SK-N-SH (cell line): ENCODE measurements around the gene PROK2. TPM values are rescaled to one million over a fixed set of nuclear protein-coding genes. Genes with fewer than 3 reads are reported as not detected.

Experiments used
- CTCF ChIA-PET: fragments of 300-600, 350-600 bp; formaldehyde crosslinking; extraction: SDS; loops from one replicate; lab custom pipeline; 2021; lab: Yijun Ruan, JAX
- POLR2A ChIA-PET: fragments of 350-600 bp; sonication (Branson Sonifier 250); formaldehyde crosslinking; extraction: SDS; loops from one replicate; lab custom pipeline; 2020; ENCODE audit warnings: antibody characterized with exemption, inconsistent platforms; lab: Yijun Ruan, JAX
- DNase-seq: peaks from one replicate; pipeline ENCODE4 v3.0.0; 2012
- H2AFZ ChIP-seq: fragments of 200-600 bp; sonication (generic); 2 replicates; pipeline ENCODE4 v1.8.1; 2016; ENCODE audit warnings: antibody characterized with exemption, mild to moderate bottlenecking, low read depth
- H3F3A ChIP-seq: fragments of 200-600 bp; sonication (generic); replicated peaks from 2 replicates; pipeline ENCODE3; 2016; ENCODE audit warnings: antibody characterized with exemption, mild to moderate bottlenecking; ENCODE audit not compliant: insufficient read depth
- H3K27ac ChIP-seq, 2 experiments: fragments of 200-500 bp in 1 of 2; fragments of 200-600 bp in 1 of 2; sonication (Bioruptor generic) in 1 of 2; sonication (generic), shearing (Covaris generic) in 1 of 2; 2 replicates each; pipeline versions ENCODE4 v1.5.1 to v1.6.1; 2014 to 2016; ENCODE audit warnings: low read depth in 2 of 2, inconsistent platforms in 1 of 2, low read length in 1 of 2, mild to moderate bottlenecking in 1 of 2, mixed read lengths in 1 of 2
- H3K27me3 ChIP-seq: fragments of 200-600 bp; sonication (generic), shearing (Covaris generic); 2 replicates; pipeline ENCODE4 v1.6.1; 2016; ENCODE audit warnings: mixed run types; ENCODE audit not compliant: insufficient read depth
- H3K36me3 ChIP-seq, 2 experiments: fragments of 200-500 bp in 1 of 2; fragments of 200-600 bp in 1 of 2; sonication (Bioruptor generic) in 1 of 2; sonication (generic) in 1 of 2; replicated peaks in 1 of 2; 2 replicates each; pipeline versions ENCODE3 to v1.5.1; 2014 to 2016; ENCODE audit warnings: low read length in 1 of 2, mild to moderate bottlenecking in 1 of 2; ENCODE audit not compliant: insufficient read depth in 2 of 2, control insufficient read depth in 1 of 2
- H3K4me1 ChIP-seq, 2 experiments: fragments of 200-500 bp in 1 of 2; fragments of 200-600 bp in 1 of 2; sonication (Bioruptor generic) in 1 of 2; sonication (generic), shearing (Covaris generic) in 1 of 2; 2 replicates each; pipeline versions ENCODE4 v1.5.1 to v1.6.1; 2014 to 2016; ENCODE audit warnings: low read depth in 1 of 2, low read length in 1 of 2, mixed run types in 1 of 2; ENCODE audit not compliant: insufficient read depth in 2 of 2, control insufficient read depth in 1 of 2
- H3K4me2 ChIP-seq: fragments of 200-600 bp; sonication (generic), shearing (Covaris generic); 2 replicates; pipeline ENCODE4 v1.6.1; 2017; ENCODE audit warnings: mixed run types
- H3K4me3 ChIP-seq, 2 experiments: fragments of 200-500 bp in 1 of 2; fragments of 200-600 bp in 1 of 2; sonication (Bioruptor generic) in 1 of 2; sonication (generic), shearing (Covaris generic) in 1 of 2; 2 replicates each; pipeline versions ENCODE4 v1.5.1 to v1.8.1; 2014 to 2016; ENCODE audit warnings: low read depth in 2 of 2, inconsistent platforms in 1 of 2, low read length in 1 of 2, mild to moderate bottlenecking in 1 of 2, mixed read lengths in 1 of 2, moderate library complexity in 1 of 2
- H3K79me2 ChIP-seq: fragments of 200-600 bp; sonication (generic); 2 replicates; pipeline ENCODE4 v1.8.1; 2017; ENCODE audit warnings: mild to moderate bottlenecking; ENCODE audit not compliant: insufficient read depth
- H3K9ac ChIP-seq: fragments of 200-600 bp; sonication (generic); 2 replicates; pipeline ENCODE4 v1.6.1; 2017; ENCODE audit warnings: mixed run types
- H3K9me2 ChIP-seq: fragments of 200-600 bp; sonication (generic); 2 replicates; pipeline ENCODE4 v1.6.1; 2017; ENCODE audit warnings: mixed run types
- H3K9me3 ChIP-seq: fragments of 200-600 bp; sonication (generic); 2 replicates; pipeline ENCODE4 v1.6.1; 2017; ENCODE audit warnings: mixed run types, mild to moderate bottlenecking, moderate library complexity
- H4K20me1 ChIP-seq: fragments of 200-600 bp; sonication (generic); 2 replicates; pipeline ENCODE4 v1.6.1; 2017; ENCODE audit warnings: mild to moderate bottlenecking, mixed run types; ENCODE audit not compliant: insufficient read depth
- EP300 ChIP-seq, 2 experiments: IDR thresholded peaks; 2 replicates each; pipeline versions ENCODE4 v1.4.0 to v1.6.1; 2012; ENCODE audit warnings: borderline replicate concordance in 1 of 2, low read depth in 1 of 2, low read length in 1 of 2
- EZH2phosphoT487 ChIP-seq: fragments of 200-600 bp; sonication (generic); IDR thresholded peaks from 2 replicates; pipeline ENCODE4 v1.6.1; 2017; ENCODE audit warnings: low read depth, mixed run types, mild to moderate bottlenecking, antibody characterized with exemption, moderate library complexity, borderline replicate concordance
- GABPA ChIP-seq: IDR thresholded peaks from 2 replicates; pipeline ENCODE4 v1.4.0; 2012; ENCODE audit warnings: low read depth, mild to moderate bottlenecking
- GATA2 ChIP-seq: sonication (generic); formaldehyde crosslinking; IDR thresholded peaks from 2 replicates; pipeline ENCODE4 v1.5.0; 2020; ENCODE audit warnings: mild to moderate bottlenecking, missing genetic modification reagents
- JUND ChIP-seq: IDR thresholded peaks from 2 replicates; pipeline ENCODE4 v1.4.0; 2012
- NFIC ChIP-seq: IDR thresholded peaks from 2 replicates; pipeline ENCODE4 v1.4.0; 2012; ENCODE audit warnings: borderline replicate concordance
- RAD21 ChIP-seq: IDR thresholded peaks from 2 replicates; pipeline ENCODE4 v1.6.1; 2012; ENCODE audit warnings: mild to moderate bottlenecking, low read length
- REST ChIP-seq: IDR thresholded peaks from 2 replicates; pipeline ENCODE4 v1.6.1; 2012; ENCODE audit warnings: mild to moderate bottlenecking, low read depth, low read length, moderate library complexity
- RFX5 ChIP-seq: IDR thresholded peaks from 2 replicates; pipeline ENCODE4 v1.6.1; 2012; ENCODE audit warnings: mild to moderate bottlenecking, improper control_type of control experiment, low read length
- SIN3A ChIP-seq: IDR thresholded peaks from 2 replicates; pipeline ENCODE4 v1.6.1; 2012; ENCODE audit warnings: low read depth, mild to moderate bottlenecking, low read length, moderate library complexity, borderline replicate concordance
- SMC3 ChIP-seq: IDR thresholded peaks from 2 replicates; pipeline ENCODE4 v1.6.1; 2012; ENCODE audit warnings: low read depth, low read length, improper control_type of control experiment
- TCF12 ChIP-seq: IDR thresholded peaks from 2 replicates; pipeline ENCODE4 v1.4.0; 2012
- TEAD4 ChIP-seq: IDR thresholded peaks from 2 replicates; pipeline ENCODE4 v1.4.0; 2012; ENCODE audit warnings: mild to moderate bottlenecking, borderline replicate concordance; ENCODE audit not compliant: insufficient read depth
- ZBTB33 ChIP-seq: IDR thresholded peaks from 2 replicates; pipeline ENCODE4 v1.4.0; 2012; ENCODE audit warnings: low read depth, borderline replicate concordance
- WGBS: methylation state at CpG from one replicate; pipeline ENCODE4 v1.1.6; 2017; ENCODE audit warnings: low lambda C conversion rate; 5-methylcytosine and 5-hydroxymethylcytosine counted together
- polyA plus RNA-seq, 3 experiments: library from polyadenylated mRNA; depleted of rRNA; stranded (reverse); fragments of >200 nt; gene quantifications; 2 replicates each; pipeline ENCODE4 v1.2.3, GENCODE V29; 2012

The PROK2 gene
- polyA plus RNA-seq, 1 of the 3 experiments (the other 2 are of a cell fraction): not detected

GRCh38 chr3:71813704-71814103 lies 28.8 kb upstream of the PROK2 start:
- H4K20me1 ChIP-seq: no peaks in the 10 kb centered on the region
- POLR2A ChIA-PET: no interaction called here
- TF ChIP-seq GATA2 (CRISPR knock-in tag) (no peak), GABPA (no peak), RFX5 (no peak), ZBTB33 (no peak)
- WGBS: 42% methylated on average over 3 of the region's 3 CpGs
- CTCF ChIA-PET: interaction anchor here (0.7 to 2.8 kb wide), 2 partner anchors 8 to 10 kb away, joined by 3 to 8 read pairs; no protein-coding TSS in a partner anchor
- H3K36me3 ChIP-seq: no peaks in the 10 kb centered on the region
- no peak overlapping the region for H3K4me2 ChIP-seq
- DNase-seq: no peak
- H2AFZ ChIP-seq: no peak overlapping the region
- no peaks in the 10 kb centered on the region for H3K9me3 ChIP-seq
- H3F3A ChIP-seq: no peaks in the 10 kb centered on the region
- no peaks in the 10 kb centered on the region for H3K9me2 ChIP-seq
- H3K4me1 ChIP-seq: no peaks in the 10 kb centered on the region
- no peaks in the 10 kb centered on the region for H3K79me2 ChIP-seq
- no peaks in the 10 kb centered on the region for H3K27me3 ChIP-seq
- no peak overlapping the region for H3K4me3 ChIP-seq
- no peak overlapping the region for H3K9ac ChIP-seq
- H3K27ac ChIP-seq: no peak overlapping the region

- Histone ChIP-seq H3K4me1 (no peaks in the 10 kb centered on the region), H3K27ac (no peak overlapping the region), H3F3A (no peaks in the 10 kb centered on the region), H3K4me2 (no peak overlapping the region), H2AFZ (no peak overlapping the region), H3K79me2 (no peaks in the 10 kb centered on the region), H4K20me1 (no peaks in the 10 kb centered on the region), H3K4me3 (no peak overlapping the region), H3K27me3 (no peaks in the 10 kb centered on the region), H3K9ac (no peak overlapping the region), H3K9me3 (no peaks in the 10 kb centered on the region), H3K9me2 (no peaks in the 10 kb centered on the region), H3K36me3 (no peaks in the 10 kb centered on the region)
- DNase-seq: no peak
- ChIA-PET CTCF (no interaction called here), POLR2A (no interaction called here)
- 40% methylated on average over 4 of the region's 4 CpGs for WGBS
- TF ChIP-seq ZBTB33: no peak
- no peak for TF ChIP-seq RFX5
Measured at GRCh38 chr3:71813073-71813472, 28.1 kb upstream of the PROK2 start.

GRCh38 chr3:71810056-71810455 lies 25.1 kb upstream of the PROK2 start:
- Histone ChIP-seq H3K9me3 (no peaks in the 10 kb centered on the region), H4K20me1 (no peaks in the 10 kb centered on the region), H3K4me2 (no peak overlapping the region), H3K9ac (no peak overlapping the region), H3K27ac (no peak overlapping the region), H3K36me3 (no peaks in the 10 kb centered on the region), H2AFZ (no peak overlapping the region), H3K27me3 (no peaks in the 10 kb centered on the region), H3K79me2 (no peaks in the 10 kb centered on the region), H3F3A (no peaks in the 10 kb centered on the region), H3K9me2 (no peaks in the 10 kb centered on the region), H3K4me3 (no peak overlapping the region), H3K4me1 (no peaks in the 10 kb centered on the region)
- ChIA-PET POLR2A (no interaction called here), CTCF (interaction anchor here (0.6 kb wide), 1 partner anchor 1700 kb away, joined by 3 read pairs; no protein-coding TSS in a partner anchor)
- no peak for DNase-seq
- WGBS: 21% methylated on average over 3 of the region's 3 CpGs
- no peak for TF ChIP-seq NFIC
- TF ChIP-seq TEAD4: no peak
- no peak for TF ChIP-seq SMC3
- TF ChIP-seq TCF12: no peak
- no peak for TF ChIP-seq REST
- TF ChIP-seq EZH2phosphoT487: no peak
- TF ChIP-seq SIN3A: no peak
- TF ChIP-seq RAD21: no peak
- TF ChIP-seq JUND: no peak
- no peak for TF ChIP-seq EP300 (IDR thresholded peaks at IDR 0.05; ENCODE audit: borderline replicate concordance in 1 of 2, low read depth in 1 of 2, low read length in 1 of 2)
